ENCODE results near the gene PLA2G7.

DNA sequence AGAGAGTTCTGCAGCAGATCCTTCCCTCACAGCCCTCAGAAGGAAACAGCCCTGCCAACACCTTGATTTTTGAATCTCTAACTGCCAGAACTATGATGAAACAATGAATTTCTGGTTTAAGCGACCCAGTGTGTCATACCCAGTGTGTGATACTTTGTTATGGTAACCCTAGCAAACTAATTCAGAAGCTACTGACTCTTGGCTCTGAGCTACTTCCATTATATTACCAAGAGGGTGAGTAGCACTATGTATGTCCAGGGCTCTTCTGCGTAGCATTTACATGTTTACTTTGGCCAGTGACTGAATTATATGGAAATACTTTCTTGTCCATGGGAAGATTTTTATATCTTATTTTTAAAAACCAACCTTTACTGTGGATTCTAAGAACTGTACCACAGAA lies 28.3 kb upstream of the PLA2G7 start:
- TF ChIP-seq YY1 (IDR thresholded peaks at IDR 0.05; ENCODE audit: insufficient read depth, insufficient read length) = no peak
- no peak for TF ChIP-seq ZNF274 (IDR thresholded peaks at IDR 0.05; ENCODE audit: low read depth, low read length)
- no peak for TF ChIP-seq SUZ12 (IDR thresholded peaks at IDR 0.05; ENCODE audit: extremely low read depth, insufficient read depth, insufficient read length)

Measured in NT2/D1 (cell line).